Prostate gland (tissue), 2 donors: ENCODE data around the gene RILPL1.

ENCODE experiments used
- CTCF ChIP-seq, 4 experiments: fragments of 200-600 bp in 2 of 4; fragments of 450-650 bp in 2 of 4; sonication (generic) in 2 of 4; IDR thresholded peaks; 1 replicate in 3 of 4; 2 replicates in 1 of 4; pipeline ENCODE4 v1.5.1; 2016 to 2019; ENCODE audit warnings: antibody characterized with exemption in 4 of 4, mild to moderate bottlenecking in 2 of 4, moderate library complexity in 2 of 4
- POLR2A ChIP-seq: fragments of 450-650 bp; IDR thresholded peaks from one replicate; pipeline ENCODE4 v1.6.1; 2016; ENCODE audit warnings: antibody characterized with exemption, mild to moderate bottlenecking

GRCh38 chr12:123478069-123478468, 55.5 kb downstream of the RILPL1 start:
- TF ChIP-seq CTCF (IDR thresholded peaks at IDR 0.05) (no peak), POLR2A (no peak)
